HG02610 (cell line): ENCODE measurements around the gene NISCH.

ENCODE experiments used
- ATAC-seq: cut with Tn5 transposase; IDR thresholded peaks from one replicate; pipeline ENCODE4 v1.9.1; 2021; ENCODE audit warnings: mild to moderate bottlenecking, moderate library complexity; ENCODE audit not compliant: unreplicated experiment

NISCH gene

DNA sequence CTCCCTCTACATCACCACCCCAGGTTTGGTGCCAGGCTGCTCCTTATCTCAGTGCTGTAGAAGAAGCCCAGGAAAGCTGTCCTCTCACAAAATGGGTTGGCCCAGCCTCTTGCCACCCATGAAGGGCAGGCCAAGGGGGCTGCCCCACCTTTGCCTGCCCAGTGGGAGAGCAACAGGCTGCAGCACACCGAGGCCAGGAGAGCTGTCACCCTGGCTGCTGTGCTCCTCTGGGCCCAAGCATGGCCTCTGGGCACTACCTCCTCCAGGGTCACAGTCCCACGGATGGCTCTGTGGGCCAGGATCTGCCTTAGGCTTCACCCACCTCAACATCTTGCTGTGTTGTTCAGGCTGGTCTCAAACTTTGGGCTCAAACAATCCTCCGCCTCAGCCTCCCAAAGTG is 33.3 kb downstream of the NISCH start:
- ATAC-seq = no peak

DNA sequence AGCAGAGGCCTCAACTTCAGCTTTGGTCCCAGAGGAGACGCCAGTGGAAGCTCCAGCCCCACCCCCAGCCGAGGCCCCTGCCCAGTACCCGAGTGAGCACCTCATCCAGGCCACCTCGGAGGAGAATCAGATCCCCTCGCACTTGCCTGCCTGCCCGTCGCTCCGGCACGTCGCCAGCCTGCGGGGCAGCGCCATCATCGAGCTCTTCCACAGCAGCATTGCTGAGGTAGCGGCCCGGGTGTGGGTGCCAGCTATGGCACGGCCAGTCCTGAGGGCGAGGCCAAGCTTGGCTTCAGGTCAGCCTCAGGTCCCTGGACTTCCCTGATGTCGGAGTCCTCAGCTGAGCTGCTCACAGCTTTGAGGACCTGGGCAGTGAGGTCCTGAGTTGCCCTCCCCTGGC is 34.0 kb downstream of the NISCH start:
- no peak for ATAC-seq

DNA sequence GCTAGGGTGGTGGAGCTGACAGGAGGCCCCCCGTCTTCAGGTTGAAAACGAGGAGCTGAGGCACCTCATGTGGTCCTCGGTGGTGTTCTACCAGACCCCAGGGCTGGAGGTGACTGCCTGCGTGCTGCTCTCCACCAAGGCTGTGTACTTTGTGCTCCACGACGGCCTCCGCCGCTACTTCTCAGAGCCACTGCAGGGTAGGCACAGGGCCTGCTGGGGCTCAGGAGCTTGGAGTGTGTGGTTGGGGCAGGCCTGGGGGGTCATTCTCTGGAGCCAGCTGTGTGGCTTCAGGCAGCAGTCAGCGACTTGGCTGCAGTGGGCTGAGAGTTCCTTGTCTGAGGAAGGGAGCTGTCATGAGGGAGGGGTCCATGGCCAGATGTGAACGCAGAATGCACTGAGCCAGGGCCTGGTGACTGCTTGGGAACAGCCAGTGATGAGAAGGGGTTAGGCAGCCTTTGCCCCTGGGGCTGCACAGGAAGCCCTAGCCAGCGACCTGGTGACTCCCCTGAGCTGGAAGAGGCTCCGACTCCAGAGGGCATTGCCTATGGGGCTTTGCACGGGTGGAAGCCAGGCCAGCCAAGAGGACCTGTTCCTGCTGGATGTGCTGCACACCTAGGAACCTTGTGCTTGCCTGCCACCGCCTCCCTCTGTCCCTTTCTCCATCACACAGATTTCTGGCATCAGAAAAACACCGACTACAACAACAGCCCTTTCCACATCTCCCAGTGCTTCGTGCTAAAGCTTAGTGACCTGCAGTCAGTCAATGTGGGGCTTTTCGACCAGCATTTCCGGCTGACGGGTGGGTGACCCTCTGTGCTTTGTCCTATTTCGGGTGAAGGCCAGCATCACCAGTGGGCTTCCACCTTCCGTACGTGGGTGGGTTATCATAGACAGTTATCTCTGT is 34.9 kb downstream of the NISCH start:
- no peak for ATAC-seq

DNA sequence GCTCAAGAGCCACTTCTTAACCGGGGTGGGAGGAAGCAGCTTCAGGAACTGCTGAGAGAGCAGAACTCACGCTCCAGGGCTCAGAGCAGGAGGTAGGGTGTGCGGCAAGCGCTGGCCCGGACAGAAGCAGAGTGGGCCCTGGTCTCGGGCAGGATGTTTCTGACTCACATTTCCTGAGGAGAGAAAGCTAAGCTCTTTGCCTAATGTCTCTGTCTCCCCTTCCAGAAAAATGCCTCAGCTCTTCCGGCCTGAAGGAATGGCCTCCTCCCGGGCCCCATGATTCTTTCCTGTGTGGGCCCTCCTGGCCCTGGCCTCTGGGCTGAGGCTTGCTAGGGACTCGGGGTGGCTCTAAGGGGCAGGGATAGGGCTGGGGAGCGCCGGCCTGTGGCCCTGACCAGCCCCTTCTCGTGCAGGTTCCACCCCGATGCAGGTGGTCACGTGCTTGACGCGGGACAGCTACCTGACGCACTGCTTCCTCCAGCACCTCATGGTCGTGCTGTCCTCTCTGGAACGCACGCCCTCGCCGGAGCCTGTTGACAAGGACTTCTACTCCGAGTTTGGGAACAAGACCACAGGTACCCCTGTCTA is 35.6 kb downstream of the NISCH start:
- no peak for ATAC-seq

DNA sequence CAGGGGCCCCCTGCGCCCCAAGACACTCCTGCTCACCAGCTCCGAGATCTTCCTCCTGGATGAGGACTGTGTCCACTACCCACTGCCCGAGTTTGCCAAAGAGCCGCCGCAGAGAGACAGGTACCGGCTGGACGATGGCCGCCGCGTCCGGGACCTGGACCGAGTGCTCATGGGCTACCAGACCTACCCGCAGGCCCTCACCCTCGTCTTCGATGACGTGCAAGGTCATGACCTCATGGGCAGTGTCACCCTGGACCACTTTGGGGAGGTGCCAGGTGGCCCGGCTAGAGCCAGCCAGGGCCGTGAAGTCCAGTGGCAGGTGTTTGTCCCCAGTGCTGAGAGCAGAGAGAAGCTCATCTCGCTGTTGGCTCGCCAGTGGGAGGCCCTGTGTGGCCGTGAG is 36.7 kb downstream of the NISCH start:
- ATAC-seq = no peak

DNA sequence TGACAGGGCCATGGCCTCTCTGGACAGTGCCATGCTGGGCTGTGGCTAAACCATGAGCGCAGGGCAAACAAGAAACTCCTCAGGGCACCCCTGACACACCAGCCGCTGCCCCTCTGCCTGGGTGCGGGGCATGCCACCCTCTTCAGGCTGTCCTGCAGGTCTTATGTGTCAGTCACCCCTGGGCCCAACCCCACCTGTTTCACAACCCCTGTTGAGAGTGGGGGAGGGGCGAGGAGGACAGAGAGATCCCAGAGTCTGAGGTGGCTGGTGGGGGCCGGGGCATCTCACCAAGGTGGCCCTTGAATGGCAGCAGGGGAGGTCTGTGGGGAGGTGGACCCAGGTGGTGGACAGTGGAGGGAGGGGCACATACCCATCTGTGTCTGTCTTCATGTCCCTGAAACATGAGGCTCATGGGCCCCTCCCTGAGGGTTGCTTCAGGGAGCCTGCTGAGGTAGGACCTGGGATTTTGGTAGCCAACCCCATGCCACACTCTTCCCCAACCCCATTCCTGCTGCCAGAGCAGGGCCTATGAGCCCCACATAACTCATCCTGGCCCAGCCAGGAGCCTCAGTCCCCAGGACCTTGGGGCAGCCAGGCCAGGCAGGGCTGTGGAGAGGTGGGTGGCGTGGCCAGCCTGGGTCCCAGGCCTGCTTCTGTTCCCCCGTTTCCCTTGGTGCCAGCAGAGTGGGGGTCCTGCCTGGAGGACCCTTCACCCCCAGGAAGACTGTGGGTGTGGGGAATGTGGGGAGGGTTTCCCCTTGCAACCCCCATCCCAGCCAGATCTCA is 38.0 kb downstream of the NISCH start:
- ATAC-seq = no peak

DNA sequence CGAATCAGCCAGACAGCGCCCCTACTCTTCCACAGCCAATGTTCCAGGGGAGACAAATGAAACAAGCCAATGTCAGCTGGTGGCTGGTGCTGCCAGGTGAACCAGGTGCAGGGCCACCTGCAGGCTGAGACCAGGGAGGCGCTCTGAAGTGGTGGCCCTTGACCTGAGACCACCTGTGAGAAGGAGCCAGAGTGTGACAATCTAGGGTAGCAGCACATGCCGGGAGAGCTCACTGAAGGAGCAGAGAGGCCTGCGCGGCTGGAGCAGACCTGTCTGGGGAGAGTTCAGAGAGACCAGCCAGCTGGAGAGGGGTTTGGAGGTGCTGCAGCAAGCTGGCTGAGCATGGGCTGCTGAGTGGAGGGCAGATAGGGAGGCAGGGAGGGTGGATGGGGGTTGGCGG is 39.0 kb downstream of the NISCH start:
- no peak for ATAC-seq

DNA sequence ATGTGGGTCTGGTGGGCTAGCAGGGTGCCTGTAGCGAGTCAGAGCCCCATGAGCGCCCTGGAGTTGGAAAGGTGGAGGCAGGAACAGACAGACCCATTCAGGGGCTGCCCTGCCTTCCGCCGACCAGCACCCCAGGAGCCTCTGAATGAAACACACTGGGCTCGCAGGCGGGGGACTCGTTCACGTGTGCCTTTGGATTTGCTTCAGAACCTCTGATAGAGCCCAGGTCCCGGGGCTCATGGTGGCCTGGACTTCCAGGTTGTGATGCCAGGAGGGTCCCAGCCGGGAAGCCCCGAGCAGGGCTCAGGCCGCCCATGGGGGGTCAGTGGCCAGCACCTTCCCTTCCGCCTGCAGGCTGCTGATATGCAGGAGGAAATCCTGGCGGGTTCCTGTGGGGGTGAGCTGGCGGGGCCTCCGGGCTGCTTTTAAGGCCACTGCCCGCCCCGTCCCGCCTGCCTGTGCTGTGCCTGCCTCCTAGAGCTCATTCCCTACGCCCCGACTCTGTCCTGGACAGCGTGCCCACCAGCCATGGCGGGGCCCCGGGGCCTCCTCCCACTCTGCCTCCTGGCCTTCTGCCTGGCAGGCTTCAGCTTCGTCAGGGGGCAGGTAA is 39.6 kb downstream of the NISCH start, which contains the start of gene STAB1:
Gene STAB1, plus strand, starts transcription at position 453 of the 610 bp plus-strand sequence. Its CDS starts 76 bp downstream, at position 529.
- ATAC-seq = no peak

DNA sequence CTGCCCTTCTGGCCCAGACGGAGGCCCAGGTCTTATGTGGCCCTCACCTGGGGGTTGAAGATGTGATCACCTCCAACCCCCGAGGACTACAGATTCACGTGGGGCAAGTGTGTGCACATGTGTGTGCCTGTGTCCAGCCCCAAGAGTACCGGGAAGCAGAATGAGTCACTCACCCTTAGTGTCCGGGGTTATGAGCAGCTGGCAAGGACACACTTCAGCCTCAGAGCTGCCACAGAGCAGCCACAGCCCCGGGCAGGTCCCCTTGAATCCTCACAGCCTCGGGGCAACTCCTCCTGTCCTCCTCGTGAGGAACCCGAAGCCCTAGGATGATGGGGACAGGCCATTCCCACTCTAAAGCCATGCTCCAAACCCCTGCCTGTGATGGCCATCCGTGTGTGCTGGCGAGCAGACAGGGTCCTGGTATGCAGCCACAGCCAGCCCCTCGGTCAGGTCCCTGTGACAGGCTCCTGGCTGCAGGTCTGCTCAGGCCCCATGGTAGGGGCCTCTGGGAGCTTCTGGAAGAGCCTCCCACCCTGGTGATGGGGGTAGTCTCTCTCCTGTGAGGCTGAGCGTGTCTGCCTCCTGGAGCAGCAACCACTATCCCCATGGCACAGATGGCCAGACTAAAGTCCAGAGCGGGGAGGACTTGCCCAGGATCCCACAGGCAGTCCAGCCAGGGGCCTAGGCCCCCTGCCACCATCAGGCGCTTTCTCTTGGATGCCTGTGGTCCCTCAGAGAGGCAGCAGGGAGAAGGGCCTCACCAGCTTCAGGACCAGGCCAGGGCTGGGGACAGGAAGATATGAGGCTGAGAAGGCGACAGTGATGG is 40.6 kb downstream of the NISCH start:
- no peak for ATAC-seq

DNA sequence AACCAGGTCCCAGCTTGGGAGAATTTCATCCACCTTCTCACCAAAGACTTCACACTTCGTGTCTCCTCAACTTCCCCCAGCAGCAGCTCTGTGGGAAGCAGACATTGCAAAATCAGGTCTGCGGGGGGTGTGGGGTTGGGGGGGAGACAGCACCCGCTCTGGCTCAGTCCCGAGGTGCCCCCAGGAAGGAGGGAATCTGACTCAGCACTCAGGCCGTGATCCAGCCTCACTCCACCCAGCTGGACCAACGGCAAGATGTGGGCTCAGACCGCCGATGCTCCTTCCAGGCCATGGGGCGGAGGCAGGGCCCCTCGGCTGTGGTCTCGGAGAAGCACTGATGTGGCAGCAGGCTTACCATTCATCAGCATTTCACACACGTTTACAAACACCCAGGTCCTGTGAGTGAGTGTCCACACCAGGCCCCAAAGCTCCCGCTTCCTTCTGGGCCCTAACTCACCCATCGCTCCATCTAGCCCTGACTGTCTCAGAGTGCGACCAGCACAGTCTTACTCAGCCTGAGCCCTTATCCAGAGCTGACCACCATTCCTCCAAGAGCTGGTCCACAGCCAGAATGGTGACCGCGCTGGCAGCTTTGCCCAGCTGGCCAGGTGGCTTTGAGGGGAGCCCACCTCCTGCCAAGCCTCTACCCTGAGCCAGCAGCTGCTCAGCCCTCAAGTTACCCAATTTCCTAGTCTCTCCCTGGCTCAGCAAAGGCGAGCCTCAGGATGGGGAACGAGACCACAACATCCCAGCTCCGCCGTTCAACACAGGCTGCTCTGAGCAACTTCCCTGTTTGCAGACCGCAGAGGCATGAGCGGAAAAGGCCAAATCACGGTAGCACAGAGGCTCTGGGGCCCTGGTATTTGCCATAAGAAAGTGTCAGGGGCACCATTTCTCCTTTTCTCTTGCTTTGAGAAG is 43.0 kb downstream of the NISCH start:
- no peak for ATAC-seq

DNA sequence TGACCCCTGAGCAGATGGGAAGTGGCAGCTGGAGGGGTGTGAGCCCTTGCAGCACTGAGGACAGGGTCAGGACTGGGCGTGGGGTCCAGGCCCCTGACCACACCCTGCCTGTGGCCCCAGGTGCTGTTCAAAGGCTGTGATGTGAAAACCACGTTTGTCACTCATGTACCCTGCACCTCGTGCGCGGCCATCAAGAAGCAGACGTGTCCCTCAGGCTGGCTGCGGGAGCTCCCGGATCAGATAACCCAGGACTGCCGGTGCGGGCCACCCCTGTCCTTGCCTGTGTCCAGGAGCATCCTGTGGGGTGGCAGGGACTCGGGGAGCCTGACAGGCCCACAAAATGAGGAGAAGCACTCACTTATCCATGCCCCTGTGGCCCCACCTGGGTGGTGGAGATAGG is 45.6 kb downstream of the NISCH start:
- no peak for ATAC-seq

DNA sequence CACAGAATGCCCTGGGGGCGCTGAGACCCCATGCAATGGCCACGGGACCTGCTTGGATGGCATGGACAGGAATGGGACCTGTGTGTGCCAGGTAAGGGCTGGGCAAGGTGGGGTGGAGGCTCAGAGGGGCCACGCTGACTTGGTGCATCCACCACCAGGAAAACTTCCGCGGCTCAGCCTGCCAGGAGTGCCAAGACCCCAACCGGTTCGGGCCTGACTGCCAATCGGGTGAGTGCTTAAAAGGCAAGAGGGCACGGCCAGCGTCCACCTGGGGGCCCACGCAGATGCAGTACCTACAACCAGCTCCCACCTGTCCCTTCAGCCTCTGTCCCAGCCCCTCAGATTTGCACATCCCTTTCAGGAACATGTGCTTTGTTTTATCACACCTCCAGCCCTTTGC is 46.6 kb downstream of the NISCH start:
- ATAC-seq = no peak

DNA sequence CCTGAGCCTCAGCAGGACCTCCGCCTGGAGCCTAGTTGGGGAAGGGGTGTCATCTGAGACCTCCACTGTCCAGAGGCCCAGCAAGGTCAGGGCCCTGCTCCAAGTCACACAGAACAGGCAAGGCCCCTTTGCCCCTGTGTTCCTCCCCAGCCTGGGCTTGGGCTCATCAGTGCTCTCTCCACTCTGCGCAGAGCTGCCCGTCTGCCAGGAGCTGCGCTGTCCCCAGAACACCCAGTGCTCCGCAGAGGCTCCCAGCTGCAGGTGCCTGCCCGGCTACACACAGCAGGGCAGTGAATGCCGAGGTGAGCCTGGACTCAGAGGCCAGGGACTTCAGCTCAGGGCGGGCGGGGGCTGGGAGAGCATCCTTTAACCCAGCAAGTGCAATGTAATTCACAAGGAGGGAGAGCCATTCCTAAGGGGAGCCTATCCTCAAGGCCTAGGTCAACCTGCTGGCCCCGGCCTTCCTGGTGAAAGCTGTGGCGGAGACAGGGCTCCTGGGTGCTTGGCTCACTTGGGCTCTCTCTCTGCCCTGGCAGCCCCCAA is 47.5 kb downstream of the NISCH start:
- no peak for ATAC-seq

DNA sequence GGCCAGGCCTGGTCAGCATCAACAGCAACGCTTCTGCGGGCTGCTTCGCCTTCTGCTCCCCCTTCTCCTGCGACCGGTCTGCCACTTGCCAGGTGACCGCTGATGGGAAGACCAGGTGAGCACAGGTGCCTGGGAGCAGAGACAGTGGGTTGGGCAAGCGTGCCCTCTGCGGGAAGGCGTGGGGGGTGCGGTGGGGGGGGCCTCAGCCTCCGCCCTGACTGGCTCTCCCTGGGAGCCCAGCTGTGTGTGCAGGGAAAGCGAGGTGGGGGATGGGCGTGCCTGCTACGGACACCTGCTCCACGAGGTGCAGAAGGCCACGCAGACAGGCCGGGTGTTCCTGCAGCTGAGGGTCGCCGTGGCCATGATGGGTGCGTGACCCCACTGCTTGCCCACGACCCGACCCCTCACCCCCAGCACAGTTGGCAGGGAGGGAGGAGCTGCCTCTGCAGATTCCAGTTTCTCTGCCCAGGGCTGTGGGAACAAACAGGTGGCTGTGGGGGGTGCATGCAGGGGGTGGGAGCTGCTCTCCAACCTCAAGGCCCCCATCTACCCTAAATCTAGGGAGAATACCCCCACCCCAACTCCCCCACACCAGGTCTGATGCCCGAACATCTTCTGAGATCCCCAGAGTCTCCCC is 48.5 kb downstream of the NISCH start:
- ATAC-seq = no peak

DNA sequence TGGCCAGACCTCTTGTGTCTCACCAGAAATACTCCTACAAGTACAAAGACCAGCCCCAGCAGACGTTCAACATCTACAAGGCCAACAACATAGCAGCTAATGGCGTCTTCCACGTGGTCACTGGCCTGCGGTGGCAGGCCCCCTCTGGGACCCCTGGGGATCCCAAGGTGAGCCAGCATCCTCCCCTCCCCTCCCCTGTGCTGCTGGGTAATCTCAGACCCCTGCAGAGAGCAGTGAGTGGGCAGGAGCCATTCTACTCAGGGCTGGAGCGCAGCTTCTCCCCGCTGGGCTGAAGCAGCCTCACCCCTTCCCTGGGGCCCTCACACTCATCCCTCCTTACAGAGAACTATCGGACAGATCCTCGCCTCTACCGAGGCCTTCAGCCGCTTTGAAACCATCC is 49.6 kb downstream of the NISCH start:
- ATAC-seq = no peak

DNA sequence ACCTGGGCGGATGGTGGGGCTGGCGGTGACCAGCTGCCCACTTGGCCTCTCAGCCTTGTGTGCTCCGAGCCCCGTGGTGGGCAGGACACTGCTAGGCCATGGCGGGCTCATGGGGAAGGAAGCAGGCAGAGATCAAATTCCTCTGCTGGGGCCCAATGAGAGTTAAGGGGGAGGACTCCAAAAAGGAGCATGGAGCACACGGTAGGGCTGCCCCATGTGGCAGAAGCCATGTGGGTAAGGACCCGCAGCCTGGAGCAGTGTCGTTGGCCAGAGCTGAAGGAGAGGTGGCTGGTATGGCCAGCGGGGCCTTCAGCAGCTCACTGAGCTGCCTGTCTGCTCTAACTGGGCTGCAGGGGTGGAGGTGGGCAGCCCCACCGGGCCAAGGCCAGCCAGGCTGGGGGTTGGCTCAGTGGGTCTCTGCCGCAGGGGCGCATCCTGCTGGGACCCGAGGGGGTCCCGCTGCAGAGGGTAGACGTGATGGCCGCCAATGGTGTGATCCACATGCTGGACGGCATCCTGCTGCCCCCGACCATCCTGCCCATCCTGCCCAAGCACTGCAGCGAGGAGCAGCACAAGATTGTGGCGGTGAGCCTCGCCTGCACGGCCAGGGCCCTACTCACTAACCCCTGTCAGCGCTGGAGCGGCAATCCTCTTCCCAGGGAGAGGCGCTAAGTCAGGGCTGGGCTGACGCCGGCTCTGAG is 51.0 kb downstream of the NISCH start:
- ATAC-seq = no peak

DNA sequence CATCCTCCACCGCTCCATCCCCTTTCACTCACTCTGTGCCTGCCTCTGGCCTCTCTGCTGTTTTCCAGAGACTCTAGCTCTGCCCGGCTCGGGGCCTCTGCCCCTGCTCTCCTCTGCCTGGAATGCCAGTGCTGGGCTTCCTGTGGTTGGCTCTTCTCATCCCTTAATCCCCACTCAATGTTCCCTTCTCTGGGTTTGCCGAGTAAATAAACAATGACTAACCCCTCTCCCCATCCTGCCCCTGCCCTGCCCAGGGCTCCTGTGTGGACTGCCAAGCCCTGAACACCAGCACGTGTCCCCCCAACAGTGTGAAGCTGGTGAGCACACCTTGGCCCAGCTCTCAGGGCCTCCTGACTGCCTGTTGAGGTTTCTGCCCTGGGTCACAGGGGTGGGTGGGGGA is 52.0 kb downstream of the NISCH start:
- ATAC-seq = no peak

DNA sequence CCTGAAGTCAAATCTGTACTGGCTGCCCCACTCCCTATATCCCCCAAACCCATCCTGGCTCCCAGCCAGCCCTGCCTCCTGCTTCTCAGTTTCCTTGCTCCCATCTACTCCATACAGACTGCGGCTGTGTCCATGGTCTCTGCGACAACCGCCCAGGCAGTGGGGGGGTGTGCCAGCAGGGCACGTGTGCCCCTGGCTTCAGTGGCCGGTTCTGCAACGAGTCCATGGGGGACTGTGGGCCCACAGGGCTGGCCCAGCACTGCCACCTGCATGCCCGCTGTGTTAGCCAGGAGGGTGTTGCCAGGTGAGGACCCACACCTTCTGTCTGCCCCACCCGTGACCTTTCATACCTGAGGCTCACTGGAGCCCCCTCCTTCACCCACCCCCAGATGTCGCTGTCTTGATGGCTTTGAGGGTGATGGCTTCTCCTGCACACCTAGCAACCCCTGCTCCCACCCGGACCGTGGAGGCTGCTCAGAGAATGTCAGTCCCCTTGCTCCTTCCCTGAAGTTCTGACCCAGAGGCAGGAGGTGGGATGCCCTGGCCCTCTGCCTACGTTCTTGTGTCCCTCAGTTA is 54.4 kb downstream of the NISCH start:
- no peak for ATAC-seq
